ENCODE measurements around the gene GRIK4.

GRIK4 gene

DNA sequence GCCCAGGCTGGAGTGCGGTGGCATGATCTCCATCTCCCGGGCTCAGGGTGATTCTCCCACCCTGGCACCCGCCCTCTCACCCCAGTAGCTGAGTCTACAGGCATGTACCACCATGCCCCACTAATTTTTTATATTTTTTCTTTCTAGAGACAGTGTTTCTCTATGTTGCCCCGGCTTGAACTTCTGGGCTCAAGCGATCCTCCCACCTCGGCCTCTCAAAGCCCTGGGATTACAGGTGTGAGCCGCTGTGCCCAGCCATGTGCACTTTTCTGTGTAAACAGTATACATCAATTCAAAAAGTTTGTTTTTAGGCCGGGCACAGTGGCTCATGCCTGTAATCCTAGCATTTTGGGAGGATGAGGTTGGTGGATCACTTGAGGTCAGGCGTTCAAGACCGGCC lies 14.7 kb downstream of the GRIK4 start:
- DNase-seq (ENCODE audit: low spot score) = no peak

DNA sequence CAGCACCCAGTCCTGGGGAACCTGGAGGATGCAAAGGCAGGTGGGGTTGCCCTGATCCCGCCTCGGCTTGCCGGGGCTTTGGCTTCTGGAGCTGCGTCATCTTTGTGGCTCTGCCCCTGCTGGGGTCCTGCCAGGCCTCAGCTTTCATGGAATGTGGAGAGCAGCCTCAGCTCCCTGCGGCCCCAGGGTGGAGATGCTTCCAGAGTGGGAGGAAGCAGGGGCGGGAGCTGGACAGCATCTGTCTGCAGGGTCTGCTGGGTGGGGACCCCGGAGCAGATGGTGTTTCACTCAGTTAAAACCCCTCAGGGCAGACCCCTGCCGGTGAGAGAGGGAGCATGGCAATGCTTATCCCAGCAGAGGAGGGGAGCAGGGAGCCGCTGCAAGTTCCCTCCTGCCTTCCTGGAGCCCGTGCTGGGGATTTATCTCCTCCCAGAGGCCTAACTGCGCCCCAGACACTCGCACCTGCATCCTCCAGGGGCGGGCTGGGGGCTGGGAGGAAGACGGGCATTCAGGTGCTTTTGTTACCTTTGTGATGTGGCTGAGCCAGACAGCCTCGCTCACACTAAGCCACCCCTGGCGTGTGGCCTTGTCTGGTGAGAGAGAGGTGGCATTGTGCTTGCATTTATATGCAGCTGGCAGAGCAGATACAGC lies 15.7 kb downstream of the GRIK4 start:
- DNase-seq (ENCODE audit: low spot score) = no peak

DNA sequence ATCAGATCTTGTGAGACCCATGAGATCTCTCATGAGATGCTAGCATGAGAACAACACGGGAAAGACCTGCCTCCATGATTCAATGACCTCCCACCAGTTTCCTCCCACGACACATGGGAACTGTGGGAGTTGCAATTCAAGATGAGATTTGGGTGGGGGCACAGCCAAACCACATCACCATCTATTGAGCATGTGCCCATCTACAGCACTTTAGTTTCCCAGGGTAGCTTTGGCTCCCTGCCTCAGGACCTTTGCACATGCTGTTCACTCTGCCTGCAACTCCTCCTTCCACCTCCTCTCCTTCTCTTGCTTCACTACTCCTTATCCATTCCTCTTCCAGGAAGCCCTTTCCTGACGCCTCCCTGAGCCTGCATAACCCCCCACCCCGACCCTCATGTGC lies 17.2 kb downstream of the GRIK4 start:
- no peak for DNase-seq (ENCODE audit: low spot score)

DNA sequence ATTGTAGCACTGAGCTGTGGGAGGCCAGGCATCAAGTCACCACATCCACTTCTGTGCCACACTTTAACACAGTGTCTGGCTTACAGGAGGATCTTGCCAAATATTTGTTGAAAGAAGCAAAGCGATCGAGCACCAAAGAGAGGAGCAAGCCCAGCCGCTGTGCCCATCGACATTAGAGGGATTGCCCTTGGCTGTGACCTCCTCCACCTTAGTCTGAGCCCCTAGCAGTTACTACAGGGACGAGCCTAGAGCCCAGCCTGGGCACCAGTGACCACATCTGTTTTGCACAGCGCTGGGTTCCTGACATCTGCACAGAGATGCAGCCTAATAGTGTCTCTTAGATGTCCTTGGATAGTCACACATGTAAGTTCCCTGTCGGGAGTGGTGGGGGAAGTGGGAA lies 17.7 kb downstream of the GRIK4 start:
- no peak for DNase-seq (ENCODE audit: low spot score)

DNA sequence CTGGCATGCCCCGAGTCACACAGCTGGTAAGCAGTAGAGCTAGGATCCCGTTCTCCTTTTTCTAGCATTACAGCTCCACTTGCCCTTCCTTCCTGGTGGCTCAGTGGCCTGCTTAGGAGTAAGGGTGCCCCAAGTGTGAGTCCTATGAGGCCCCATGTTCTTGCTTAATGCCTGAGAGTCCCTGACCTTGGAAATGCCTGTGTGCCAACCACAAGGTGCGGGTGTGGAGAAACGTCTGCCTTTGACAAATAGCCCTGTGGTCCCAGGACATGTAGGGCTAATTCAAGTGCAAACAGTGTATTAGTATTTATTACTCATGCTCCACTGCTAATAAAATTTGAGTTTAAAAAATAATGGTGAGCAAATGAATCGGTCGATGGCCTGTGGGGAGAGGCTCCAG lies 18.4 kb downstream of the GRIK4 start:
- DNase-seq (ENCODE audit: low spot score) = no peak

DNA sequence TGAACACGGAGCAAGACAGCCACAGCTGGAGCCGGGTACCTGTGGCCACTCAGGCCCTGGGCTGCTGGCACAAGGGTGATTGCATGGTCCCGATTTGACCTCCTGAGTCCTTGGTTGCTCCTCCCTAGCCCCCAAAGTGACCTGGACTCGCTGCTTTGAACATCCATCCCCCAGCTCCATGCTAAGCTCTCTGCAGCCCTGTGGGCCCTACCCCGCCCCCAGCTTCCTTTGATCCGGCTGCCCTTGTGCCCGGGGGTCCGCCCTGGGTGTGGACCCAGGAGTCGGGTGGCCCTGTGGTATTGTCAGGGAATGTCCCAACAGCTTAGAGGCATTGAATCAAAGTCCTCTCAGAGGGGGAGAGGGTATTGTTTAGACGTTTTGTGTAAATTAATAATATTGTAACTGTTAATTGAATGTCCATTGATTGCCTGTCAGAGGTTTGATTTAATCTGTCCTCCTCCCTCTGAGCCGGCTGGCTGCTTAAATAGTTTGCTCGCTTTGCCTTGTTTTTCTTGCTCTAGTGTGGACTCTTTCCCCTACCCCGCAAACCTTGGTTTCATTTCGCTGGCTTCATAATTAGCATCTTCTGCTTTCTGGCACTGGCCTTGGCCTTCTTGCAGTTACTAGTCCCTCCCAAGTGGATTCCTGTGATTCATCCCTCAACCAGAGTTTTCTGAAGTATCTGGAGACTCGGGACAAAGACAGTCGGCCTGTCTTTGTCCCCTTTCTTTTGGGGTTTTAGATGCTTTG lies 20.7 kb downstream of the GRIK4 start:
- DNase-seq (ENCODE audit: low spot score) = no peak

DNA sequence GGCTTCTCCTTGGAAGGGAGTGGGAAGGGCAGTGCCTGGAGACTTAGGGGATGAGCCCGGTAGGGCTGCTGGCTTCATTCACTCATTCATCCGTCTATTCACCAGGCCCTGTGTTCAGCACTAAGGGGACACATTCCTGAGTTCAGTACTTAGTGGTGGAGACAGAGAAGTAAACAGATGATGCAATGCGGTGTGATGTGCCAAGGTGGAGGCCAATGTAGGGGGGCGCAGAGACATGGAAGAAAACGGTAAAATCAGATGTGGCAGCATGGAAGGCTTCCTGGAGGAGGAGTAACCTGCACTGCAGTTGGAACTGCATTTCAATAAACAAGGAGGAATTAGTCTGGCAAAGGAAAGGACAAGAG lies 21.3 kb downstream of the GRIK4 start:
- no peak for DNase-seq (ENCODE audit: low spot score)

DNA sequence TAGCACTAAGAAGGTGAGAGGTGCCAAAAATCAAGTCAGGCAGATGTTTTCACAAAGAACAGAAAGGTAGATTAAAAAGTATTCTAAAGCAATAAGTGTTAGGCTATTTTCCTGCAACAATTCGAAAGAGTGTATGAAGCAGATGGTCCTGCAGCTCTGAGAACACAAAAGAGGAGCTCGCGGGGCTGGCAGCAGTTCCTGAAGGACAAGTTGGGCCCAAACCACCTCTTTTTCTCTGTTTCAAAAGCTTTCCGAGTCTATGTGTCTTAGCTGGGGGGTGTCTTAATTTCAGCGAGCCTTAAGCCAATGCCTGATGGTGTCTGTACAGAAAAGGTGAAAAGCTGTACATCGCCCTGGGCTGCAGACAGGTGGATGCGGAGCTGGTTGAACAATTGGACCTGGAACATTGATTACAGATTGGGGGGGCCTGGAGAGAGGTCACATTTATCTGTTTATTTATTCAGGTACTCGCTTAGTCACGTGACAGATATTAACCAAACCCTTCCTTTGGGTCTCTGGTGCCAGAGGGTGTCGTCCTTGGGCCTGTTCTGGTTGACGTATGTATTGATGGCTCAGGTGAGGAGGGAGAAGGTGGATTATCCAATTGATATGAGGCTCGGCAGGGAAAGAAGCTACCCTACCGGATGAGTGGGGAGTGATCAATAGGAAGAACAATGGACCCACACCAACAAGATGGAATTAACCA lies 24.7 kb downstream of the GRIK4 start:
- no peak for DNase-seq (ENCODE audit: low spot score)

DNA sequence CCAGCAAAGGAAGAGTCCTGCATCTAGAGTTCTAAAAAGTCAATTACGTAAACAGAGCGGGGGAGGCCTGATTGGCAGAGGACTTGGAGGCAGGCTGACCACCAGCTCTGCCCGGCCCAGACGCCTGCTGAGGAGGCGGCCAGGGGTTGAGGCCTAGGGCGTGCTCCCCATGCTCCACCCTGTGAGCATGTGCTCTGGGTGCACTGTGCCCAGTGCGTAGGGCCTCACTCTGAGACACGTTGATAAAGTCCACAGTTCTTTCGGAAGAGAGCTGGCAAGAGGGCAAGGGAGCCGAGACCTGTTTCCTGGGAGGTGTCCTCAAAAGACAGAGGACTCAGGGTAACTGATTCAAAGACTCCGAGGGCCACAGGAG lies 25.2 kb downstream of the GRIK4 start:
- no peak for DNase-seq (ENCODE audit: low spot score)

DNA sequence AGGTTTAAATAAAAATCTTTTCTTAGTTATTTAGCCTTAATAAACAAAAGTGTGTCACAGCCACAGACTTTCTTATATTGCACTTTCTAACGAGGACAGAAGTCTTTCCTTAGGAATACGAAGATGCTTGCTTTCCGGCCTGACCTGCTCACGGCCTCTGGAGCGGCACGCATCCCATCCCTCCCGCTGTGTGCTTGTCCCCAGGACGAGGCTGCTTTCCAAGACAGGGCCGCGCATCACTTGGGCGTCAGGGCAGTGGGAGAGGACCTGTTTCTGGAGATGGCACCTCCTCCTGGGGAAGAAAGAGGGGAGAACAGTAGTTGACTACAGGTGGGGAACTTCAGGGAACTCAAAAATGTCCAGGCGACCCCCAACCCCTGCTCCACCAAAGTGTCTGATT lies 26.4 kb downstream of the GRIK4 start:
- no peak for DNase-seq (ENCODE audit: low spot score)

DNA sequence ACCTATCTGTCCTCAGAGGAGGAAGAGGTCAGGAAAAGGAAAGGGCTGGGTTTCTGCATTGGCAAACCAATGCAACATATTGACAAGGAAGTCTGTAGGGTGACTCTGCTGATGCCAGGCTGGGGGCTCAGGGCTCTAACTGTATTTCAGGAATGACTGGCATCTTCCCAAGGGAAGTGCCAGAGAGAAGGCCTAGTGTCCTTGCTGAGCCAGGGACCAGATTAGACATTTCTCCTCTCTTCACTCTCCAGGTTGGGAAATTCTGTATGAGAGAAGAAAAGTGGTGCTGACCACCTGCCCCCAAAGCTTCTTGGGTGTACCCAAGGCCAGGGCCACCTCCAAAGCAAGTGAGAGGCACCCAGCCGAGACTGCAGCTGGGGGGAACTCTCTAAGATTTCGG lies 27.2 kb downstream of the GRIK4 start:
- DNase-seq (ENCODE audit: low spot score) = no peak

DNA sequence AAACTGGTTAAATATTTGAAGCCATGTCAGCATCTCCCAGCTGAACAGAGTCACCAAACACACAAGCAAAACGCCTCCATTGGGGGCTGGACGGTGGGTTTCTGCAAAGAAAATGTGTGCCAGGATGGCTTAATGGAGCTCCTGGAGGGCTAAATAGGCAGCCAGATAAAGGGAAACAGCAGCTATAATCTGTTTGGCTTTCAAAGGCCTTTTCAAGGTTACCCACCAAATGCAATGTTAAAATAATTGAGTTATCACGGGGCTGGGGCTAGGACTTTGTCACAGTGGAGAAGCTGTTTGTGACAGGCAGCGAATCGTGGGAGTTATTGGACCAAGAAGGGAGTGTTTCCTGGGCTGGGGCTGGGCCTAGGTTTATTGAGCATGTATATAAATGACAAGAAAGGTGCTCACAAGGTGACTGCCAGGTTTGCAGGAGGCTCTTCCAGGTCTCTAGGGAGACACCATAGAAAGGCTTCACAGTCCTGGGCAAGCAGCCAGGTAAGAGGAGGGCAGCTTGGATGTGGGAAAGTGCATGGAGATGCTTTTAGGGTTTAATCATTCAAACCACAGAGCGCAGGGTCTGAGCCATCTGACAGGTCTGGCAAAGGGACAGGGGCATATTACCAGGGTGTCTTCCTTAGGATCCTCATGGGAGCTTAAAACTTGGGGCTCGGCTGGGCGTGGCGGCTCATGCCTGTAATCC lies 28.3 kb downstream of the GRIK4 start:
- no peak for DNase-seq (ENCODE audit: low spot score)

DNA sequence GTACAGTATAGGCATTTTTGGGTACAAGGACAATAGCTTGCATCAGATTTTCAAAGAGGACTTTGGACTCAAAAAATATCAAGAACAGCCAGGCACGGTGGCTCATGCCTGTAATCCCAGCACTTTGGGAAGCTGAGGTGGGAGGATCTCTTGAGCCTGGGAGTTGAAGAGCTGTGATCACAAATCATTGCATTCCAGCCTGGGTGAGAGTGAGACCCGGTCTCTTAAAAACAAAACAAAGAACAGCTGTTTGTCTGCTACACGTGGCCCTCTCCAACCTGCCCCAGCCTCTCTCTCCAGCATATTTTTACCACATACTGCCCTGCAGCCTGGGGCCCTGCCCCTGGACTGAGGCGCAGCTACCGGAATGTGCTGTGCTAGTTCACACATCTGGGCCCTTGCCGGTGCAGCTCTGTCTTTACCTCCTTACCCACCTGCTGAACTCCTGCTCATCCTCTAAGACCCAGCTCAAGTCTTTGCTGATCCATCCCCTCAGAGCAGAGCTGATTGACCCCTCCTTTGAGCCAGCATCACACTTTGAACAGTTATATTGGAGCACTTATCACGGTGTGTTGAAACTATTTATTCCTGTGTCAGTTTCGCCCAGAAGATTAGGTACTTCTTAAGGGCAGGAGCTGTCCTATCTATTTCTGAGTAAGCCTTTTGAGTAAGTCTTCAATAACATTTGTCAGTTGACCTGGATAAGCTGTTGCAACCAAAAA lies 29.4 kb downstream of the GRIK4 start:
- no peak for DNase-seq (ENCODE audit: low spot score)

DNA sequence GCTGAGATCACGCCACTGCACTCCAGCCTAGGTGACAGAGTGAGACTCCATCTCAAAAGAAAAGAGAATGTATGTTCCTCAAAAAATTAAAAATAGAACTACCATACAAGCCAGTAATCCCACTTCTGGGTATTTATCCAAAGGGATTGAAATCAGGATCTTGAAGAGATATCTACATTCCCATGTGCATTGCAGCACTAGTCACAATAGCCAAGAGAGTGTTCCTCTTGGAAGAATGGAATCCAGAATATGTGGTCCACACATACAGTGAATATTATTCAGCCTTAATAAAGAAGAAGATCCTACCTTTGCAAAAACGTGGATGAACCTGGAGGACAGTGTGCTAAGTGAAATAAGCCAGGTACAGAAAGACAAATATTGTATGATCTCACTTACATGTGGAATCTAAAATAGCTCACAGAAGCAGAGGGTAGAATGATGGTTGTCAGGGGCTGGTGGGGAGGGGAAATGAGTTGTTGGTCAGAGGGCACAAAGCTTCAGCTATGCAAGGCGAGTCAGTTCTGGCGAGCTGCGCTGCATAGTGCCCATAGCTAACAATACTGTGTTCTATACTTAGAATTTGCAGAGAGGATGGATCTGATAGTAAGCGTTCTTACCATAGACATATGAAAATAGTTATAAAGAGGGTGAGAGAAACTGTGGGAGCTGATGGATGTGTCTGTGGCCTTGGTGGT lies 32.1 kb downstream of the GRIK4 start:
- DNase-seq (ENCODE audit: low spot score) = no peak

DNA sequence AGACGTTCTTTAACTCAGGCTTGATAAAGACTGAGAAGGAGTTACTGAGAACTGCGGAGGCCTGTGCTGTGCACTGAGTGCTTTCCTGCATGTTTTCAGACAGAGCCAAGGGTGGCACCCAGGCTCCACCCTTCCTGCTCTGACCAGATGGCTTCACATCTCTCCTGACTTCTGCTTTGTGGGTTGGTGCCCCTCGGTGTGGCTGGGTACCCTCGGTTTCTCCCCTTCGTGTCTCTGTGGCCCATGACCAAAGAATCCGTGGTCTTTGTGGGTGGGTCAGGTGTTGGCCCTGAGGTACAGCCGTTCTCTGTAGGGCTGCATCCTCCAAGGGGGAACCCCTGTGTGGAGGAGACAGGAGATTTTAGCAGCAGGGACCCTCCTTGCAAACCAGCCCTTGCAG lies 34.3 kb downstream of the GRIK4 start:
- DNase-seq (ENCODE audit: low spot score) = no peak

DNA sequence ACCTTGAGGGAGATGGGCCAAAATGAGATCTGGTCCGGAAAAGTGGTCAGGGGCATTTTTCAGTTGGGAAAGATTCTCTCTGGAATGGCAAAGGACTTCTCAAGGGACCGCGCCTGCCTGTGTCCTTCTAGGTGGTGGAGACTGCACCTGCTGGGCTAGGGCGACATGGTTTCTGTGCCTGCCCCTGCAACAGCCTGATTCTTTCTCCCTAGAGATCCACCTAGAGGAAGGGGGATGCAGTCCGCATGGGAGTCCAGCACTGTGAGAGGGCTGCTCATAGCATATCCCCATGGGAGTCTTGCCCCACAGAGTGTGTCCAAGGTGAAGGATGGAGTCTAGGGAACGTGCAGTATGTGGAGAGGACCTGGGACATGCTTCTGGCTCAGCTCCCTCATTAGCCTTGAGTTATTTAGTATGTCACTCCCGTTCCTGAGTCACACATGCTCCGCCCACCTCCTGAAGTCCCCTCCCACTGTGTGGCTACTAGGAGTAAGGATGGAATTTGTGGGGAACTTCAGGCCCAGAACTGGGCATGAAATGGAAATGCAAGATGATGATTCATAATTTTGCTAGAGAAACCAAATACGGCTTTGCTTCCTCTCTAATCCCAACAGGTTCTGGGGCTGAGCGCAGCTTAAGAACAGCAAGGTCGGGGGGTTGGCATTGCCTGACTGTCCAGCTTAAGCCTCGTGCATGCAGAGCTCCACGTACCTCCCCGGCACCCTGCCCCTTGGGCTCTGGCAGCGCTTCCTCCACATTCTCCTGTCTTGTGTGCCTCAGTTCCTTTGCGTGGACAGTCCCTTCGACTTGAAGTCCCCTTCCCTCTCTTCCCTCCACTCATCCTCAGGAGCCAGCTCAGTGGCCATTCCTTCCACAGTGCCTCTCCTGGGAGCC lies 35.0 kb downstream of the GRIK4 start:
- no peak for DNase-seq (ENCODE audit: low spot score)

DNA sequence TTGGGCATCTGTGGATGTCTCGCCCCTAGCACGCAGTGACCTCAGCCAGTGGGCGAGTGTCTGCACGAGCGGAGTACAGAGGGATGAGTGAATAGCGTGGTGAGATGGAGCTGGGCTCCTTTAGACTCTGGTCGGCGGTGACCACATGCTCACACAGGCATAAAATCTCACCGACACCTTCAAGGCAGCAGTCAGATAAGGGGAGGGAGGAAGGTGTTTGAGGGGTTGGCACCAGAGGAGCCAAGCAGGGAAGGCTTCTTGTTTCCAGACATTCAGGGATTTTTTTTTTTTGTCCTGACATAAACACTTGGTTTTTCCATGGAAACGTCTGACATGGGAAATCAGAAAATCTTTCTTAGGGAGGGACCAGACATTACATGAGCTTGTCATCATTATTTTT lies 35.8 kb downstream of the GRIK4 start:
- no peak for DNase-seq (ENCODE audit: low spot score)

DNA sequence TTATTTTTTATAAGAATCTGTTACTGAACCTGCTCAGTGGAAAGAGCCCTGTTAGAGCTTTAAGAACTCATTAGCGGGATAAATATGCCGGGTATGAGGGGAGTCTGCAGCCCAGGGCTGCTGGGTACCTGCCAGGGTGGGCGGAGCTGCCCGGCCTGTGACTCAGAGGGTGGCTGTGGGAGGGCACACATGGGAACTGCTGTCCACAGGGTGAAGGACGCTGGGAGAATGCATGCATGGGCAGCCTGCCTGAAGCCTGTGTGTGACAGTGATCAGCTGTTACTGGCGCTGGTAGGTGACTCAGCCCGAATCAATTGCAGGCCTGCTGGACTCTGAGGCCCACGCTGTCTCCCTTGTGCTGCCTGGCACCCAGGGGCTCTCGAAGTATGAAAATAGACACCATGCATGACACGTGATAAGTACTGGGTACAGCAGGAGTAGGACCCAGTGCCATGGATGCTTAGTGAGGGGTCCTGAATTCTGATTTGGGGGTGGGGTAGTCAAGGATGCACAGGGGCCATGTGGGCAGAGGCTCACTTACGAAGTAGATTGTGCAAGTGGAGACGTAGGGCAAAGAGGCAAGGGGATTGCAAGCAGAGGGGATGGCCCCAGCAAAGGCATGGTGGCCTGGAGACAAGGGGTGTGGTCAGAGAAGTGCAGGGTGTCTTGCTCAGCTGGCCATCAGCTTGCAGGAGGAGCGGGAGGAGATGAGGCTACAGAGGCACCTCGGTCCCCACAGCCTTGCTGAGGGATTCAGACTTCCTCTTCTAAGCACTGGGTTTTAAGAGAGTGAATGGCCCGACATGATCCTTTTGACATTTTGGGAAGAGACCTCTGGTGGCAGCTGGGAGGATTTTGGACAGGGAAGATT lies 36.5 kb downstream of the GRIK4 start:
- no peak for DNase-seq (ENCODE audit: low spot score)

DNA sequence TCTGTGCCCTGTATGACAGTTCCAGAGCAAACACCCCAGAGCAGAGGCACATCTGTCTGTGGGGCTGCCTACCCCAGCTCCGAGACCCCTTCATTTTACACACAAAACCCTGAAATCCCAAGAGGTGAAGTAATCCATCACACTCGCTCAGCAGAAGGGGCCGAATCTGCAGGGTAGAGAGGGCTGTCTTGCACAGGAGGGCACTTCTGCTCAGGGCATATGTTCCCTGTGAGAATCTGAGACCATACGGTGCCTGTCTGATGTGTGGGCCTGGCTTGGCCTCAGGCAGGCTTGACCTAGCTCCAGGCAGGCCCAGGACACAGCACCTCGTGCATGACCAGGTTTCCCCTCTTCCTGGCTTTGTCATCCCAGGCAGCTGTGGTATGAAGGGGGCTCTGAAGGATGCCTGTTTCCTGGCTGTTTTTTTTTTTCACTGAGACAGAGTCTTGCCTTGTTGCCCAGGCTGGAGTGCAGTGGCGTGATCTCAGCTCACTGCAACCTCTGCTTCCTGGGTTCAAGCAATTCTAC lies 37.2 kb downstream of the GRIK4 start:
- no peak for DNase-seq (ENCODE audit: low spot score)

Measured in CD4-positive, alpha-beta T cell treated with Interleukin-2 at 100 ng/mL for 4 hours (primary cell).